CD4-positive, alpha-beta T cell (primary cell): ENCODE results near the gene MVD. TPM values are rescaled to one million over a fixed set of nuclear protein-coding genes. Genes with fewer than 3 reads are reported as not detected.

ENCODE experiments used
- ATAC-seq: fragments of 200-7000 bp; cut with Tn5 transposase; one replicate; pipeline ENCODE4 v1.10.0; 2022; ENCODE audit warnings: mild to moderate bottlenecking; ENCODE audit not compliant: poor library complexity
- CTCF ChIA-PET: fragments of 350-600 bp; sonication (Branson Sonifier 250); formaldehyde crosslinking; loops from one replicate; lab custom pipeline; 2021; ENCODE audit warnings: antibody characterized with exemption, inconsistent platforms; lab: Charles Lee
- POLR2A ChIA-PET: fragments of 350-600 bp; sonication (Branson Sonifier 250); formaldehyde crosslinking; loops from one replicate; lab custom pipeline; 2021; ENCODE audit warnings: antibody characterized with exemption, inconsistent platforms; lab: Charles Lee
- DNase-seq, 14 experiments: peaks; one replicate each; pipeline ENCODE4 v3.0.0-alpha.2; 2013 to 2020; ENCODE audit warnings: mixed read lengths in 2 of 14
- H3K27ac ChIP-seq, 2 donors: one replicate each; pipeline versions ENCODE4 v1.5.1 to v1.7.0; 2013; ENCODE audit warnings: low read length in 2 of 2, low read depth in 1 of 2, mild to moderate bottlenecking in 1 of 2
- H3K27me3 ChIP-seq, 2 experiments: 1 replicate in 1 of 2; 2 replicates in 1 of 2; pipeline versions ENCODE4 v1.6.1 to v1.7.0; 2013; ENCODE audit warnings: low read length in 2 of 2, control low read depth in 1 of 2, mild to moderate bottlenecking in 1 of 2, moderate library complexity in 1 of 2; ENCODE audit not compliant: insufficient read depth in 2 of 2, control insufficient read depth in 1 of 2
- H3K36me3 ChIP-seq: one replicate; pipeline ENCODE4 v1.6.1; 2013; ENCODE audit warnings: low read length, control low read depth; ENCODE audit not compliant: insufficient read depth
- H3K4me1 ChIP-seq: one replicate; pipeline ENCODE4 v1.6.1; 2013; ENCODE audit warnings: low read length, control low read depth; ENCODE audit not compliant: insufficient read depth
- H3K4me3 ChIP-seq: one replicate; pipeline ENCODE4 v1.5.1; 2013; ENCODE audit warnings: mild to moderate bottlenecking, low read length, moderate library complexity
- H3K9me3 ChIP-seq, 2 experiments: 1 replicate in 1 of 2; 2 replicates in 1 of 2; pipeline versions ENCODE4 v1.6.1 to v1.7.0; 2013; ENCODE audit warnings: low read length in 2 of 2, mild to moderate bottlenecking in 2 of 2, control low read depth in 1 of 2, moderate library complexity in 1 of 2; ENCODE audit not compliant: control insufficient read depth in 1 of 2, insufficient read depth in 1 of 2
- H3K27ac Mint-ChIP-seq: one replicate; pipeline ENCODE4 v1.8.0; 2020; ENCODE audit warnings: mixed read lengths
- H3K27me3 Mint-ChIP-seq: one replicate; pipeline ENCODE4 v1.8.0; 2021; ENCODE audit warnings: mixed read lengths
- H3K36me3 Mint-ChIP-seq: one replicate; pipeline ENCODE4 v1.8.0; 2021; ENCODE audit warnings: low read depth, mixed read lengths
- H3K4me1 Mint-ChIP-seq: one replicate; pipeline ENCODE4 v1.8.0; 2021; ENCODE audit warnings: low read depth, mixed read lengths
- H3K4me3 Mint-ChIP-seq: one replicate; pipeline ENCODE4 v1.8.0; 2020; ENCODE audit warnings: mild to moderate bottlenecking, mixed read lengths
- H3K9me3 Mint-ChIP-seq: one replicate; pipeline ENCODE4 v1.8.0; 2020; ENCODE audit warnings: mixed read lengths
- CTCF ChIP-seq: fragments of 200-600 bp; IDR thresholded peaks from one replicate; pipeline ENCODE4 v1.8.0; 2022; ENCODE audit warnings: antibody characterized with exemption, mild to moderate bottlenecking
- intact Hi-C, 2 experiments: fragments of 100-400 bp; cut with DNase I in 1 of 2; cut with micrococcal nuclease in 1 of 2; formaldehyde crosslinking; loops; one replicate each; pipeline versions ENCODE4 v1.15.1 to v1.9.0; 2023 to 2025; cut with DNase I, micrococcal nuclease
- total RNA-seq, 174 experiments: library from RNA in 2 of 174; stranded (reverse) in 2 of 174; gene quantifications; one replicate each; pipeline ENCODE4 v1.2.3 and lab custom pipeline; 2021 to 2026

The MVD gene
- total RNA-seq, 2 experiments from 2014 or later: 74.2 to 76.9 TPM

- Mint-ChIP-seq H3K4me3 (peak overlapping the region; percentile 61), H3K36me3 (peaks cover 80% of the 10 kb centered on the region), H3K4me1 (peaks cover 19% of the 10 kb centered on the region), H3K9me3 (no peaks in the 10 kb centered on the region), H3K27me3 (no peaks in the 10 kb centered on the region), H3K27ac (peak overlapping the region; percentile 90)
- no peak overlapping the region for H3K4me3 ChIP-seq
- ATAC-seq (peak; percentile 88), DNase-seq (peak in 13 of 14 experiments; percentile 37 to 94 (median 59))
- ChIA-PET POLR2A (interaction anchor here (0.6 to 1.8 kb wide), 16 partner anchors 12 to 237 kb away, joined by 3 to 21 read pairs (median 5); partner anchors contain the start of genes CDT1, CTU2, CYBA and GALNS), CTCF (interaction anchor here (0.8 to 1.8 kb wide), 6 partner anchors 9 to 162 kb away, joined by 3 to 8 read pairs (median 4); no protein-coding TSS in a partner anchor)
- H3K27ac ChIP-seq: peak overlapping the region in 1 of 2 donors; percentile 71
- TF ChIP-seq CTCF: no peak
- H3K36me3 ChIP-seq: peaks cover 56% of the 10 kb centered on the region
- no peaks in the 10 kb centered on the region for H3K27me3 ChIP-seq
- H3K4me1 ChIP-seq: peaks cover 43% of the 10 kb centered on the region
- intact Hi-C loops: loop anchor here in 1 of 2 experiments (2.0 kb wide), 1 partner anchor 15 kb away; no protein-coding TSS in a partner anchor
- H3K9me3 ChIP-seq: no peaks in the 10 kb centered on the region
Measured at GRCh38 chr16:88619859-88620815, 42.8 kb downstream of the MVD start.

- no peak for TF ChIP-seq CTCF
- Mint-ChIP-seq H3K36me3 (peaks cover 85% of the 10 kb centered on the region), H3K4me1 (peaks cover 19% of the 10 kb centered on the region), H3K27ac (peak overlapping the region; percentile 90), H3K27me3 (no peaks in the 10 kb centered on the region), H3K9me3 (no peaks in the 10 kb centered on the region), H3K4me3 (no peak overlapping the region)
- ChIA-PET CTCF (interaction anchor here (0.8 to 1.8 kb wide), 5 partner anchors 12 to 163 kb away, joined by 3 to 8 read pairs (median 4); no protein-coding TSS in a partner anchor), POLR2A (interaction anchor here (0.6 to 1.8 kb wide), 12 partner anchors 13 to 238 kb away, joined by 3 to 21 read pairs (median 6); partner anchors contain the start of genes CTU2, GALNS, RNF166 and TRAPPC2L)
- H3K9me3 ChIP-seq: no peaks in the 10 kb centered on the region
- ATAC-seq (no peak), DNase-seq (no peak)
- peak overlapping the region in 1 of 2 donors; percentile 71 for H3K27ac ChIP-seq
- no peak overlapping the region for H3K4me3 ChIP-seq
- intact Hi-C loops: no loop called here
- H3K4me1 ChIP-seq: peaks cover 41% of the 10 kb centered on the region
- no peaks in the 10 kb centered on the region for H3K27me3 ChIP-seq
- H3K36me3 ChIP-seq: peaks cover 51% of the 10 kb centered on the region
Measured at GRCh38 chr16:88618956-88619667, 43.8 kb downstream of the MVD start.
